Measurements from ENCODE around the gene LYPD6B. TPM values are rescaled to one million over a fixed set of nuclear protein-coding genes. Genes with fewer than 3 reads are reported as not detected.

LYPD6B gene
- total RNA-seq, 2 donors from 2014 or later, result 9.3 to 9.9 TPM

DNA sequence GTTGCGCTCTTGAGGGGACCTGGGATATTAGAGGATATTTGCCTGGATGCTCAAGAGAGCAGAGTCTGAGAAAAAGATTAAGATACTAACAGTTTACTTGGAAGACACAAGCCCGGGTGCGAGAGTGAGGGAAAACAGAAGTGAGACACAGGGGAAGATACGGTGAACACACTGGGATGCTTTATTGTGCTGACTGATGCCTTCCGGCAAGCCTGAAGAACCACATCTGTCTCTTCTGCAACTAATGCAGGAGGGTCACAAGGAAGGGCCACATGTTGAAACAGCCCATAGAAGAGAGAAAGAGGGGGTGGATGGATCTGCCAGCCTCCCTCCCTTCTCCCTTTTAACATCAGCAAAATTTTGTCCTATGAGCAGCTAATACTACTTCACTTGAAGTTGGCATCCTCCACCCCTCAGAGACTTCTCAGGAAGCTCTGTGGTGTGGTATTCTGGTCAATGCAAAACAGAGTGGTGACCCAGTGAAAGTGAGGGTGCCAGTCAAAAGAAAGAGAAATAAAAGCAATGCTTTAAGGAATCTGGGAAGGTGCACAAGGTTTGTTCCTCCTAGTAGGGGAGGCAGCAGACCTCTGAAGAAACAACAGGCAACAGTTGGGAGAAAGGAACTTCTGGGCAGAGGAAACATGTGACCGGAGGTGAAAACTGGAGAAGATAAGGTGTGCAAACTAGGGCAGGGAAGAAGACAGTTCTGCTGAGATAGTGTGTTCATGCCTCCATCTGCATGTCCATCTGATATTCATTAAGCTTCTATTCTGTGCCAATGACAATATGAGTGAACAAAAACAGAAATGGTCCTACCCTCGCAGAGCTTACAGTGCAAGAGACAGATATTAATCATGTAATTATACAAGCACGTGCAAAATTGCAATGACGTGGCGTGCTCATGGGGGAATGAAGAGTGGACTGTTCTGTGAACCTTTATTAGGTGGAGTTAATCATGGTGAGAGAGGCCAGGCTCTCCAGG is 107.1 kb downstream of the LYPD6B start:
- Histone ChIP-seq H3K4me3 (no peak overlapping the region), H3K27ac (no peak overlapping the region), H3K36me3 (replicated peaks in 1 of 2; ENCODE audit: insufficient read depth in 1 of 2, low read depth in 2 of 2) (no peaks in the 10 kb centered on the region), H3K9me3 (no peaks in the 10 kb centered on the region), H3K27me3 (no peaks in the 10 kb centered on the region), H3K4me1 (no peaks in the 10 kb centered on the region)
- intact Hi-C loops (cut with DNase I), result no loop called here
- TF ChIP-seq, protein P1, sequence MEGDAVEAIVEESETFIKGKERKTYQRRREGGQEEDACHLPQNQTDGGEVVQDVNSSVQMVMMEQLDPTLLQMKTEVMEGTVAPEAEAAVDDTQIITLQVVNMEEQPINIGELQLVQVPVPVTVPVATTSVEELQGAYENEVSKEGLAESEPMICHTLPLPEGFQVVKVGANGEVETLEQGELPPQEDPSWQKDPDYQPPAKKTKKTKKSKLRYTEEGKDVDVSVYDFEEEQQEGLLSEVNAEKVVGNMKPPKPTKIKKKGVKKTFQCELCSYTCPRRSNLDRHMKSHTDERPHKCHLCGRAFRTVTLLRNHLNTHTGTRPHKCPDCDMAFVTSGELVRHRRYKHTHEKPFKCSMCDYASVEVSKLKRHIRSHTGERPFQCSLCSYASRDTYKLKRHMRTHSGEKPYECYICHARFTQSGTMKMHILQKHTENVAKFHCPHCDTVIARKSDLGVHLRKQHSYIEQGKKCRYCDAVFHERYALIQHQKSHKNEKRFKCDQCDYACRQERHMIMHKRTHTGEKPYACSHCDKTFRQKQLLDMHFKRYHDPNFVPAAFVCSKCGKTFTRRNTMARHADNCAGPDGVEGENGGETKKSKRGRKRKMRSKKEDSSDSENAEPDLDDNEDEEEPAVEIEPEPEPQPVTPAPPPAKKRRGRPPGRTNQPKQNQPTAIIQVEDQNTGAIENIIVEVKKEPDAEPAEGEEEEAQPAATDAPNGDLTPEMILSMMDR (IDR thresholded peaks at IDR 0.05), result no peak
- TF ChIP-seq POLR2A (IDR thresholded peaks at IDR 0.05), result no peak
- WGBS, 2 donors, result 80 to 84% methylated on average over 10 of the region's 10 CpGs
- DNase-seq (no peak), ATAC-seq (no peak)

- Histone ChIP-seq H3K4me1 (no peaks in the 10 kb centered on the region), H3K4me3 (no peak overlapping the region), H3K9me3 (no peaks in the 10 kb centered on the region), H3K27ac (no peak overlapping the region), H3K27me3 (no peaks in the 10 kb centered on the region), H3K36me3 (replicated peaks in 1 of 2; ENCODE audit: insufficient read depth in 1 of 2, low read depth in 2 of 2) (no peaks in the 10 kb centered on the region)
- DNase-seq, result no peak
- TF ChIP-seq POLR2A (IDR thresholded peaks at IDR 0.05), result no peak
- TF ChIP-seq, protein P1 (IDR thresholded peaks at IDR 0.05), result no peak
- intact Hi-C loops (cut with DNase I), result no loop called here
- no peak for ATAC-seq
- 88 to 91% methylated on average over 8 of the region's 8 CpGs for WGBS, 2 donors
Measured at GRCh38 chr2:149146876-149147275, 108.4 kb downstream of the LYPD6B start.

GRCh38 chr2:149148194-149149006 is 109.9 kb downstream of the LYPD6B start:
- no peaks in the 10 kb centered on the region for H3K4me1 ChIP-seq
- TF ChIP-seq POLR2A (IDR thresholded peaks at IDR 0.05), result no peak
- TF ChIP-seq, protein P1 (IDR thresholded peaks at IDR 0.05), result no peak
- DNase-seq, result no peak
- H3K9me3 ChIP-seq, result no peaks in the 10 kb centered on the region
- no peaks in the 10 kb centered on the region for H3K36me3 ChIP-seq (replicated peaks in 1 of 2; ENCODE audit: insufficient read depth in 1 of 2, low read depth in 2 of 2)
- H3K27ac ChIP-seq, result no peak overlapping the region
- intact Hi-C loops (cut with DNase I), result no loop called here
- no peak for ATAC-seq
- H3K4me3 ChIP-seq, result no peak overlapping the region
- no peaks in the 10 kb centered on the region for H3K27me3 ChIP-seq
- 66 to 72% methylated on average over 6 of the region's 6 CpGs for WGBS, 2 donors

DNA sequence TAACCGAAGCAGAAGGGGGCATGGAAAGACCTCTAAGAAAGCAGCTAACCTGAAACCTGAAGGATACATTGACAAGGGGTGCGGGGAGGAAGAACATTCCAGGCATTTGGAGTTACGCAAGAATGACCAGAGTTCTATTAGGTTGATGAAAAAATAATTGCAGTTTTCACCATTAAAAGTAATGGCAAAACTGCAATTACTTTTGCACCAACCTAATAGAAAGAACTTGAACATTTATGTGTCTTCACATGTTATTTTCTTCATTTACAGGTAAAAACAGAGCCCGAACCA is 110.5 kb downstream of the LYPD6B start:
- Histone ChIP-seq H3K36me3 (replicated peaks in 1 of 2; ENCODE audit: insufficient read depth in 1 of 2, low read depth in 2 of 2) (no peaks in the 10 kb centered on the region), H3K27me3 (no peaks in the 10 kb centered on the region), H3K9me3 (no peaks in the 10 kb centered on the region), H3K27ac (no peak overlapping the region), H3K4me3 (no peak overlapping the region), H3K4me1 (no peaks in the 10 kb centered on the region)
- WGBS, 2 donors, result 89 to 96% methylated on average over 4 of the region's 4 CpGs
- intact Hi-C loops (cut with DNase I), result no loop called here
- no peak for DNase-seq
- ATAC-seq, result no peak
- TF ChIP-seq, protein P1 (IDR thresholded peaks at IDR 0.05), result no peak
- no peak for TF ChIP-seq POLR2A (IDR thresholded peaks at IDR 0.05)

All from body of pancreas (tissue), 4 donors.